SJSA1 (cell line): ENCODE results near the gene BOLL. TPM values are rescaled to one million over a fixed set of nuclear protein-coding genes. Genes with fewer than 3 reads are reported as not detected.
A peak's percentile ranks its signal among the peaks of the same experiment; 100 is the strongest.
"Not testable (repeated sequence)": the region's sequence is repeated elsewhere in the genome, so short reads cannot be mapped to it uniquely, and the experiment has no call there.

Source experiments
- DNase-seq, 2 experiments: peaks; one replicate each; pipeline ENCODE4 v3.0.0-alpha.2; 2015 to 2020; ENCODE audit warnings: low spot score in 2 of 2, low read depth in 1 of 2
- H3K27ac ChIP-seq: fragments of 250-450 bp; sonication (Bioruptor Pico); 2 replicates; pipeline ENCODE4 v1.5.1; 2020; ENCODE audit warnings: mild to moderate bottlenecking, moderate library complexity
- H3K27me3 ChIP-seq: fragments of 250-450 bp; sonication (Bioruptor Pico); replicated peaks from 2 replicates; pipeline ENCODE4 v1.5.1; 2020; ENCODE audit warnings: mild to moderate bottlenecking, moderate library complexity
- H3K36me3 ChIP-seq: fragments of 250-450 bp; sonication (Bioruptor Pico); 2 replicates; pipeline ENCODE4 v1.5.1; 2020; ENCODE audit warnings: mild to moderate bottlenecking
- H3K4me1 ChIP-seq: fragments of 250-450 bp; sonication (Bioruptor Pico); replicated peaks from 2 replicates; pipeline ENCODE4 v1.6.1; 2021; ENCODE audit warnings: mild to moderate bottlenecking
- H3K4me3 ChIP-seq: fragments of 250-450 bp; sonication (Bioruptor Pico); 2 replicates; pipeline ENCODE4 v1.5.1; 2020; ENCODE audit warnings: mild to moderate bottlenecking
- H3K9me3 ChIP-seq: fragments of 250-450 bp; sonication (Bioruptor Pico); replicated peaks from 2 replicates; pipeline ENCODE4 v1.5.1; 2020; ENCODE audit warnings: mild to moderate bottlenecking
- total RNA-seq: library from RNA; depleted of rRNA; stranded (reverse); fragments of >200 nt; shearing (Covaris generic); gene quantifications from 2 replicates; pipeline ENCODE4 v1.2.3, GENCODE V29; 2014

Gene BOLL
- total RNA-seq, 1 experiment from 2014 or later: not detected

GRCh38 chr2:197760293-197760657 is 24.8 kb downstream of the BOLL start:
- Histone ChIP-seq H3K9me3 (no peaks in the 10 kb centered on the region), H3K4me3 (no peak overlapping the region), H3K27me3 (no peaks in the 10 kb centered on the region), H3K27ac (no peak overlapping the region), H3K36me3 (no peaks in the 10 kb centered on the region), H3K4me1 (no peaks in the 10 kb centered on the region)
- DNase-seq: no peak

- Histone ChIP-seq H3K27ac (no peak overlapping the region), H3K9me3 (no peaks in the 10 kb centered on the region), H3K4me1 (no peaks in the 10 kb centered on the region), H3K27me3 (no peaks in the 10 kb centered on the region), H3K36me3 (no peaks in the 10 kb centered on the region), H3K4me3 (no peak overlapping the region)
- DNase-seq: no peak
These were observed 25.4 kb downstream of the BOLL start for GRCh38 chr2:197759625-197760292.

GRCh38 chr2:197759013-197759412 is 26.1 kb downstream of the BOLL start:
- no peaks in the 10 kb centered on the region for H3K27me3 ChIP-seq
- H3K36me3 ChIP-seq: no peaks in the 10 kb centered on the region
- no peaks in the 10 kb centered on the region for H3K9me3 ChIP-seq
- no peak overlapping the region for H3K27ac ChIP-seq
- no peaks in the 10 kb centered on the region for H3K4me1 ChIP-seq
- H3K4me3 ChIP-seq: no peak overlapping the region
- DNase-seq: no peak

DNA sequence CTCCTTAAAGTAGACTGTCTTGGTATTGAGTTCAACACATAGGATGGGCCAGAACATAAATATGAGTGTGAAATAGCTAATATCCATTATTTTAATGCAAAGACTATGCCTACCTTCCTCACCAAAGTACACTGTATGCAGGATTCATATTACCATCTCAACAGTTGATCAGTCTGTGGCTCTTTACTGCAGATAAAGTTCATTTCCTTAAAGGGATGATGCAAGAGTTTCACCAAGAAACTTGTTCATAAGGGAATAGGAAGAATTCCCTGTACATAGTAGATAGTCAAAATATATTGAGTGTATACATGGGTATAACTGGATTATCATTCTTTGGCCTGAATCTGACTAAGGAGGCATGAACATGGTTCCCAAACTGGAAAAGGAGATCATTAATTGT is 44.9 kb downstream of the BOLL start:
- no peaks in the 10 kb centered on the region; the same call in 1 of the 2 replicates for H3K27me3 ChIP-seq
- no peaks in the 10 kb centered on the region for H3K4me1 ChIP-seq
- H3K36me3 ChIP-seq: no peaks in the 10 kb centered on the region
- DNase-seq: no peak
- H3K4me3 ChIP-seq: no peak overlapping the region
- no peaks in the 10 kb centered on the region for H3K9me3 ChIP-seq
- no peak overlapping the region for H3K27ac ChIP-seq

DNA sequence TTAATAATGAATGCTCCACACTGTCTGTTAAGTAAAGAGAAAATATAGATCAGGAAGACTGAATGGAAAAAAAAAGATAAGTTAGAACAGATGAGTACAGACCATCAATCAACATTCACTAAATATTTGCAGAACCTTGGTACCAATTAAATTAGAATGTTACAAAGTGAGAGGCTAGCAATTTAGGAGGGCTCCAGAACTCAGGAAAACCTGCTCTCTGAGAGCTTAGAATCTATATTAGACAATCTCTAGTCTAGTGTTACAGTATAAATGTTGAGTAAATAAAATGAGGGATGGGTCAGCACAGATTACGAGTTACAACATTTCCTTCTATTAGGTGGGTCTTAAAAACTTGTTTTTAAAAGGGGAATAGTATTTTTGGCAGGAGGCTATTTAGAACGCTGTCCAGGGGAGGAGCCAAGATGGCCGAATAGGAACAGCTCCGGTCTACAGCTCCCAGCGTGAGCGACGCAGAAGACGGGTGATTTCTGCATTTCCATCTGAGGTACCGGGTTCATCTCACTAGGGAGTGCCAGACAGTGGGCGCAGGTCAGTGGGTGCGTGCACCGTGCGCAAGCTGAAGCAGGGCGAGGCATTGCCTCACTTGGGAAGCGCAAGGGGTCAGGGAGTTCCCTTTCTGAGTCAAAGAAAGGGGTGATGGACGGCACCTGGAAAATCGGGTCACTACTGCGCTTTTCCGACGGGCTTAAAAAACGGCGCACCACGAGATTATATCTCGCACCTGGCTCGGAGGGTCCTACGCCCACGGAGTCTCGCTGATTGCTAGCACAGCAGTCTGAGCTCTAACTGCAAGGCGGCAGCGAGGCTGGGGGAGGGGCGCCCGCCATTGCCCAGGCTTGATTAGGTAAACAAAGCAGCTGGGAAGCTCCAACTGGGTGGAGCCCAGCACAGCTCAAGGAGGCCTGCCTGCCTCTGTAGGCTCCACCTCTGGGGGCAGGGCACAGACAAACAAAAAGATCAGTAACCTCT is 56.3 kb downstream of the BOLL start:
- H3K4me3 ChIP-seq, H3K27me3 ChIP-seq, H3K4me1 ChIP-seq, DNase-seq, H3K27ac ChIP-seq, H3K36me3 ChIP-seq, H3K9me3 ChIP-seq: not testable (repeated sequence)

DNA sequence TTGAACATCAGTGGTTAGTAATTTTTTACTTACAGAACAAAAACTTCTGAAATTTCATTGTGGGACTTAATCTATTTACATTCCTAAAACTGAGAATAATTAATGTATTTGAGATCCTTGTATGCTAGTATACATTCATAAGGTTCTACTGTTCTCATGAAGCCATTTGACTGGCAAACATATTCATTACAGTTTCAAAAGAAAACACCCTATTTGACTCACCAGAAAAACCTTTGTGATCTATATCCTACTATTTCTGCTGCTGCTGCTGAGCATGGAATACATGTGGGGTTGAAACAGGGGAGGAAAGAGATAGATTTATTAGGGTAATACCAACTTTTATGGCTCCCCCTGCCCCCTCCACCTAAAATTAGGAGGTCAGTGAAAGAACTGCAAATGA is 58.1 kb downstream of the BOLL start:
- H3K4me1 ChIP-seq: no peaks in the 10 kb centered on the region
- DNase-seq: no peak
- H3K36me3 ChIP-seq: no peaks in the 10 kb centered on the region
- no peak overlapping the region for H3K27ac ChIP-seq
- no peaks in the 10 kb centered on the region for H3K9me3 ChIP-seq
- no peaks in the 10 kb centered on the region; the same call in 1 of the 2 replicates for H3K27me3 ChIP-seq
- no peak overlapping the region for H3K4me3 ChIP-seq

DNA sequence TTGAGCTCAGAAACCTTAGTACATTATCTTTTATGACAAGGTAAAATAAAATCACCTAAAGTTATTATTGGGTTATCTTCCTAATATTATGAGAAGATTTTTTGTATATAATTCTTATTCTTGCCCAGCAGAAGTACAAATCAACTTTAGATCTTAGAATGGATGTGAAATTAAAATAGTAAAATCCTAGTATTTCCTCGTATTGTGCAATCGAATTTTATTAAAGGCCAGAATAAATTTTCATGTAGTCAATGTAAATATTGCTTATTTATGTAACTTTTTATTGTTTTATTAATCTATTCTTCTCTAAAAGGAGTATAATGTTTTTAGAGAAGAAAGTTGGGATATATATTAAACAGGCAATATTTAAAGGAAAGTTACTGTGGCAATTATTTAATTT is 67.3 kb downstream of the BOLL start:
- H3K9me3 ChIP-seq: no peaks in the 10 kb centered on the region
- no peak overlapping the region for H3K4me3 ChIP-seq
- no peaks in the 10 kb centered on the region for H3K36me3 ChIP-seq
- H3K27me3 ChIP-seq: no peaks in the 10 kb centered on the region
- no peak for DNase-seq
- no peaks in the 10 kb centered on the region for H3K4me1 ChIP-seq
- no peak overlapping the region for H3K27ac ChIP-seq

DNA sequence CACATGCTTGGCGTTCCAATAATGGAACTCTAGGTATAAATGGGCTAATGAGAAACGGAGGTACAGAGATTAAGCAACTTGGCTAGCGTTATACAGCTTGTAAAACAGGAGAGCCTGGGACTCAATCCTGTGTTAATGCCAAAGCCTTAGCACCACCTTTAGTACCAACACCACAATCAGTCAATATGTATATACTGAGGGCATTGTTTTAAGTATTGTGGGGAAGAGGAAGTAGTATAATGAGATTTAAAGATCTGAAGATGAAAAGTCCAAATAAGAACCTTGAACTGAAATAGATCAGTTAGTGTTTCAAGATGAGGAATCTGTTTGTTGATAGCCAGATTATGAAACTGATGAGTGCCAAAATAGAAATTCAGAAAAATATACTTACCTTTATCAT is 71.8 kb downstream of the BOLL start:
- no peak overlapping the region for H3K4me3 ChIP-seq
- peaks cover 18% of the 10 kb centered on the region for H3K36me3 ChIP-seq
- no peaks in the 10 kb centered on the region for H3K9me3 ChIP-seq
- 0 out of 2 replicates have a peak, but pooled peaks cover 3% of the 10 kb centered on the region for H3K4me1 ChIP-seq
- H3K27ac ChIP-seq: no peak overlapping the region
- no peaks in the 10 kb centered on the region for H3K27me3 ChIP-seq
- no peak for DNase-seq

- Histone ChIP-seq H3K4me1 (peaks cover 17% of the 10 kb centered on the region), H3K27me3 (no peaks in the 10 kb centered on the region), H3K27ac (no peak overlapping the region), H3K36me3 (peaks cover 18% of the 10 kb centered on the region), H3K4me3 (no peak overlapping the region), H3K9me3 (no peaks in the 10 kb centered on the region)
- no peak for DNase-seq
These were observed 73.5 kb downstream of the BOLL start for GRCh38 chr2:197711578-197711977.

DNA sequence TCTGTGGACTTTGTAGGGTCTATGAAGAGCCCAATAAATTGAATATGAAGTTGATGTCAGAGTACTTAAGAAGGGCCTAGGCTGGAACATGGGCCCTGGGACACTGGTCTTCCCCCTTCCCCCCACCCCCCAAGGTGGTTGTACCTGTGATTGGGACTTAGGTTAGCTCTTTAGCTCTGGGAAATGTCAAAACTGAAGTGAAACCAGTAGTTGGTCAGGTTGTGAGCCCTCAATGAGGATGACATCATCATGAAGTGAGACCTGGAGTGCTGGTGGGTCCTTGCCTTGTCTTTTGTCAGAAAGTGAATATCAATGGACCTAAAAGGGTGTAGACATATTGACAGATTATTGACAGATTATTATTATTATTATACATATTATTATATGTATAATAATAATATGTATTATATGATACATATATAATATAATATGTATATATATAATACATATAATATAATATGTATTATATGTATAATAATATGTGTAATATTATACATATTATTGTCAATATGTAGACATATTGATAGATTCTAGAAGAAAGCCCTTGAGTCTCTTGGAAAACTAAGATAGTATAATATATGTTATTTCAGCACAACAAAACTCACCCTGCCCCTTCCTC is 74.6 kb downstream of the BOLL start:
- no peak for DNase-seq
- H3K4me3 ChIP-seq: no peak overlapping the region
- H3K27ac ChIP-seq: no peak overlapping the region
- no peaks in the 10 kb centered on the region for H3K27me3 ChIP-seq
- H3K4me1 ChIP-seq: peaks cover 24% of the 10 kb centered on the region
- H3K9me3 ChIP-seq: no peaks in the 10 kb centered on the region
- H3K36me3 ChIP-seq: peaks cover 18% of the 10 kb centered on the region

DNA sequence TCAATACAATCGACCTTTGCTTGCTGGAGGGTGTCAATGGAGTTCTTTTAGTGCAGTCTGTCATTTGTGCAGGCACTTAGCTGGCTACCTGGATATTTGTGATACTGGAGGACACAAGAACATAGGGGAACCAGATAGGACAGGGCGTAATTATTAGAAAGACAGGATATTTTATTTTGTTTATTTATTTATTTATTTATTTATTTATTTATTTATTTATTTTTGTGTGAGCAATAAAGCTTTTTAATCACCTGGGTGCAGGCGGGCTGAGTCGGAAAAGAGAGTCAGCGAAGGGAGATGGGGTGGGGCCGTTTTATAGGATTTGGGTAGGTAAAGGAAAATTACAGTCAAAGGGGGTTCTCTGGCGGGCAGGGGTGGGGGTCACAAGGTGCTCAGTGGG is 76.0 kb downstream of the BOLL start:
- not testable (repeated sequence) for H3K27me3 ChIP-seq
- peaks cover 18% of the 10 kb centered on the region for H3K36me3 ChIP-seq

DNA sequence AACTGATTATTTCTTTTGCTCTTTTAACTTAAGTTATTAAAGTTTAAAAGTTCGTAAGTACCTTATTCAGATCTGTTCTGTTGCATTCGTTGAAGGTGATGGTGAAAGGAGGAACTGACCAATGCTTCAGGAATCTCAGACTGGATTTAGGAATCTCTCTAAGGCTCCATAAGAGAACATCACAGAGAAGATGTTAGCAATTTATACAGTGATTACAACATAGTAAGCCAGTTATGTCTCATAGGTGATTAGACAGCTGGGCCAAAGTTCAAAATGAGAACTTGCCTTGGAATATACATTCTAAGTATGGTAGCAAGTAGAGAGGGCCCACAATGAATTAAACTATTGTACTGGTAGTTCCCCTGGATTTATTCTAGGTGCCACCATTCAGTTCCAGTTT is 76.8 kb downstream of the BOLL start:
- no peaks in the 10 kb centered on the region for H3K9me3 ChIP-seq
- DNase-seq: no peak
- peaks cover 18% of the 10 kb centered on the region for H3K36me3 ChIP-seq
- no peak overlapping the region for H3K4me3 ChIP-seq
- H3K4me1 ChIP-seq: peaks cover 24% of the 10 kb centered on the region
- no peak overlapping the region for H3K27ac ChIP-seq
- H3K27me3 ChIP-seq: no peaks in the 10 kb centered on the region

More for the DNA sequence above, 76.0 kb downstream of the BOLL start:
- not testable (repeated sequence) for DNase-seq, H3K4me3 ChIP-seq, H3K9me3 ChIP-seq, H3K27ac ChIP-seq
- H3K4me1 ChIP-seq: peaks cover 24% of the 10 kb centered on the region

- Histone ChIP-seq H3K27me3 (no peaks in the 10 kb centered on the region), H3K4me1 (peaks cover 24% of the 10 kb centered on the region), H3K27ac (no peak overlapping the region), H3K36me3 (peaks cover 18% of the 10 kb centered on the region), H3K4me3 (peak overlapping the region; percentile 82), H3K9me3 (no peaks in the 10 kb centered on the region)
- peak in 1 of 2 experiments; percentile 25 for DNase-seq
These were observed 77.6 kb downstream of the BOLL start for GRCh38 chr2:197707316-197708213.
